Nephron progenitor cell (in vitro differentiated cells): ENCODE measurements around the gene CEACAM7.

Experiments used
- DNase-seq: peaks from one replicate; pipeline ENCODE4 v3.0.0; 2021
- H3K27ac Mint-ChIP-seq: 2 replicates; pipeline ENCODE4 v1.8.0; 2021; ENCODE audit warnings: mild to moderate bottlenecking, moderate library complexity, mixed read lengths
- H3K27me3 Mint-ChIP-seq: 2 replicates; pipeline ENCODE4 v1.8.0; 2021; ENCODE audit warnings: mild to moderate bottlenecking, low read depth, mixed read lengths; ENCODE audit not compliant: poor library complexity
- H3K36me3 Mint-ChIP-seq: 2 replicates; pipeline ENCODE4 v1.8.0; 2021; ENCODE audit warnings: low read depth, mixed read lengths
- H3K4me1 Mint-ChIP-seq: 2 replicates; pipeline ENCODE4 v1.8.0; 2021; ENCODE audit warnings: mixed read lengths
- H3K4me3 Mint-ChIP-seq: 2 replicates; pipeline ENCODE4 v1.8.0; 2021; ENCODE audit warnings: mild to moderate bottlenecking, moderate library complexity, mixed read lengths
- H3K9me3 Mint-ChIP-seq: 2 replicates; pipeline ENCODE4 v1.8.0; 2021; ENCODE audit warnings: mild to moderate bottlenecking, moderate library complexity, mixed read lengths
- TF ChIP-seq, protein P1 (sequence below): fragments of 200-600 bp; sonication (generic); IDR thresholded peaks from 2 replicates; pipeline ENCODE4 v1.5.0; 2021; ENCODE audit warnings: antibody characterized with exemption

CEACAM7 gene

DNA sequence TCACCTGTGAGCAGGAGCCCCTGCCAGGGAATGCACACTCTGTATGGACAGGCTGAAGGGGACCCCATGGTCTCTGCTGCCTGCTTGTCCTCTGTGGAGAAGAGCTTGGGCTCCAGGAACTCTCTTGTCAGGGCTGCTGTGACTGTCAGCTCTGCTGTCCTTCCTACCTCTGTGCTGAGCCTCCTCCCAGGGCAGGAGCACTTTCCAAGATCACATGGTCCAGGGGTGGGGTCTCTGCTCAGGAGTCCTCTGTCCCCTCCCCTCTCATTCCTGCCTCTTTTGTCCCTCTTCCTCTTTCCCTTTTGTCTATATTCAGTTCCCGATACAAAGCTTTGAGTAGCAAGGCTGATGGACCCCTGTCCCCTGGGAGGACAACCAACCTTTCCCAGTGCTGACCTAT, at the start of gene CEACAM7:
Gene CEACAM7, minus strand, starts transcription at position 173 of the 400 bp plus-strand sequence. Its CDS starts 105 bp downstream, at position 68.
- DNase-seq = no peak
- Mint-ChIP-seq H3K9me3 (peaks cover 82% of the 10 kb centered on the region), H3K27me3 (peaks cover 5% of the 10 kb centered on the region), H3K4me1 (no peaks in the 10 kb centered on the region), H3K4me3 (no peak within 1 kb of the TSS), H3K27ac (no peak within 1 kb of the TSS), H3K36me3 (no peaks in the 10 kb centered on the region)
- TF ChIP-seq, protein P1, sequence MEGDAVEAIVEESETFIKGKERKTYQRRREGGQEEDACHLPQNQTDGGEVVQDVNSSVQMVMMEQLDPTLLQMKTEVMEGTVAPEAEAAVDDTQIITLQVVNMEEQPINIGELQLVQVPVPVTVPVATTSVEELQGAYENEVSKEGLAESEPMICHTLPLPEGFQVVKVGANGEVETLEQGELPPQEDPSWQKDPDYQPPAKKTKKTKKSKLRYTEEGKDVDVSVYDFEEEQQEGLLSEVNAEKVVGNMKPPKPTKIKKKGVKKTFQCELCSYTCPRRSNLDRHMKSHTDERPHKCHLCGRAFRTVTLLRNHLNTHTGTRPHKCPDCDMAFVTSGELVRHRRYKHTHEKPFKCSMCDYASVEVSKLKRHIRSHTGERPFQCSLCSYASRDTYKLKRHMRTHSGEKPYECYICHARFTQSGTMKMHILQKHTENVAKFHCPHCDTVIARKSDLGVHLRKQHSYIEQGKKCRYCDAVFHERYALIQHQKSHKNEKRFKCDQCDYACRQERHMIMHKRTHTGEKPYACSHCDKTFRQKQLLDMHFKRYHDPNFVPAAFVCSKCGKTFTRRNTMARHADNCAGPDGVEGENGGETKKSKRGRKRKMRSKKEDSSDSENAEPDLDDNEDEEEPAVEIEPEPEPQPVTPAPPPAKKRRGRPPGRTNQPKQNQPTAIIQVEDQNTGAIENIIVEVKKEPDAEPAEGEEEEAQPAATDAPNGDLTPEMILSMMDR = no peak

DNA sequence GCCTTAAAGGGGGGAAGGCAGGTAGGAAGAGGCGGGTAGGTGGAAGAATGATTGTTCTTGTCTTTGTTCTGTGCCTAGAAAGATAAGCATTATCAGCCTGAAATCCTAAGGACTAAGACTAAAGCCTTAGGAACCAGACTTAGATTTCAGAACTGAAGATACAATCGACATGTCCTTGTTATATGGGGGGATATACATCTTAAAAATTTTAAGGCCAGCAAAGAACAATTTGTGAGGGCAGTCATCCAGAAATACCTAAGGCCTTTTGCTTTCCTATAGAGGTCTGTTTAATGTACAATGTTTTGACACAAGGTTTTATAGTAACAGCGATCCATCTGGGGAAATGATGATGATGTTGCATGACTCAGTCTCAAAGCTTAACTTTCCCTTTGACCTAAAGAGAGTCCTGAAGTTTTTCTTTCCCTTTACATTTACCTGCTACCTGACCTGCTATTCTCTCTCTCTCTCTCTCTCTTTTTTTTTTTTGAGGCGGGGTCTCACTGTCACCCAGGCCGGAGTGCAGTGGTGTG, 47.1 kb upstream of the CEACAM7 start:
- no peak overlapping the region for H3K27ac Mint-ChIP-seq
- no peak for DNase-seq
- TF ChIP-seq, protein P1 = no peak
- H3K9me3 Mint-ChIP-seq = peaks cover 85% of the 10 kb centered on the region
- peaks cover 13% of the 10 kb centered on the region for H3K27me3 Mint-ChIP-seq
- H3K4me1 Mint-ChIP-seq = no peaks in the 10 kb centered on the region
- no peak overlapping the region for H3K4me3 Mint-ChIP-seq
- H3K36me3 Mint-ChIP-seq = no peaks in the 10 kb centered on the region

GRCh38 chr19:41734585-41734984, 46.5 kb upstream of the CEACAM7 start:
- TF ChIP-seq, protein P1 = no peak
- DNase-seq = no peak
- H3K27me3 Mint-ChIP-seq = peaks cover 15% of the 10 kb centered on the region
- H3K4me1 Mint-ChIP-seq = no peaks in the 10 kb centered on the region
- no peak overlapping the region for H3K4me3 Mint-ChIP-seq
- H3K36me3 Mint-ChIP-seq = no peaks in the 10 kb centered on the region
- no peak overlapping the region for H3K27ac Mint-ChIP-seq
- H3K9me3 Mint-ChIP-seq = peaks cover 85% of the 10 kb centered on the region

DNA sequence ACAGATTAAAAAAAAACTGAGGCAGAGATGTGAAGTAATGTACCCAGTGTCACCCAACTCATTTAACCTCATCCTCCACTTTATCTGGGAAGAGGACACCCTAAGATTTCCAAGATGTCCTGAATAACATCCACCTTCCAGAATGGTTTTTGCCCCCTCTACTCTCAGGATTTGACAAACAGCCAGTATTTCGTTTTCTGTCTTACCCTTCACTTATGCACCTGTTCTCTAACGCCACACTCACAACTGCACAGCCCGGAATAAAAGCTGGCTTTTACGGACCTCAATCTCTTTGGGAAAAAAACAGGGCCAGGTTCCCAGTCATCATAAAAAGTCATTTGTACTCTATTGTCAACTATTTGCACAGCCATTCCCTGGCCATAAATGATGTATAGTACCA, 46.1 kb upstream of the CEACAM7 start:
- H3K36me3 Mint-ChIP-seq = no peaks in the 10 kb centered on the region
- DNase-seq = no peak
- H3K27ac Mint-ChIP-seq = no peak overlapping the region
- H3K4me1 Mint-ChIP-seq = no peaks in the 10 kb centered on the region
- no peak overlapping the region for H3K4me3 Mint-ChIP-seq
- TF ChIP-seq, protein P1 = no peak
- peaks cover 15% of the 10 kb centered on the region for H3K27me3 Mint-ChIP-seq
- peaks cover 84% of the 10 kb centered on the region for H3K9me3 Mint-ChIP-seq

DNA sequence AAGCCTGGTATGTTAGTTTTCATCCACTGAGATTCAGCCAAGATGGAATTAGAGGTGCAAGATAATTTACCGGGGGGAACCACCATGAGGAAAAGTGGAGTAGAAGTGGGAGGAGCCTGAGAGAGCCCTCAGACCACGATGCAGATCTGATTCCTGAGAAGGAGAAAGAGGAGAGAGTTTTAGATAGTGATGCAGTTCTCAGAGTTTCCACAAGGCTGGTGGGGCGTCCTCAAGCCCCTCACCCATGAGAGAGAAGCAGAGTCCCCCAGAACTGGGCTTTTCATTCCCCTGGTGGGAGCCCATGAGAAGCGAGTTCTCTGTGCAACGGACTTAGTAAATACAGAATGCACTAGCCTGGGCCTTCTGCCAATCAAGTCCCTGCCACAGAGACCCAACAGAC, 38.4 kb upstream of the CEACAM7 start:
- Mint-ChIP-seq H3K9me3 (peaks cover 72% of the 10 kb centered on the region), H3K36me3 (no peaks in the 10 kb centered on the region), H3K27me3 (peaks cover 6% of the 10 kb centered on the region), H3K4me1 (no peaks in the 10 kb centered on the region), H3K27ac (no peak overlapping the region), H3K4me3 (no peak overlapping the region)
- no peak for DNase-seq
- TF ChIP-seq, protein P1 = no peak

- no peaks in the 10 kb centered on the region for H3K4me1 Mint-ChIP-seq
- no peak overlapping the region for H3K27ac Mint-ChIP-seq
- DNase-seq = no peak
- no peaks in the 10 kb centered on the region for H3K36me3 Mint-ChIP-seq
- H3K9me3 Mint-ChIP-seq = peaks cover 78% of the 10 kb centered on the region
- TF ChIP-seq, protein P1 = no peak
- H3K4me3 Mint-ChIP-seq = no peak overlapping the region
- H3K27me3 Mint-ChIP-seq = peaks cover 5% of the 10 kb centered on the region
Observed at GRCh38 chr19:41720103-41720502, 32.0 kb upstream of the CEACAM7 start.
